ENCODE data around the gene CCNK.

CCNK gene

DNA sequence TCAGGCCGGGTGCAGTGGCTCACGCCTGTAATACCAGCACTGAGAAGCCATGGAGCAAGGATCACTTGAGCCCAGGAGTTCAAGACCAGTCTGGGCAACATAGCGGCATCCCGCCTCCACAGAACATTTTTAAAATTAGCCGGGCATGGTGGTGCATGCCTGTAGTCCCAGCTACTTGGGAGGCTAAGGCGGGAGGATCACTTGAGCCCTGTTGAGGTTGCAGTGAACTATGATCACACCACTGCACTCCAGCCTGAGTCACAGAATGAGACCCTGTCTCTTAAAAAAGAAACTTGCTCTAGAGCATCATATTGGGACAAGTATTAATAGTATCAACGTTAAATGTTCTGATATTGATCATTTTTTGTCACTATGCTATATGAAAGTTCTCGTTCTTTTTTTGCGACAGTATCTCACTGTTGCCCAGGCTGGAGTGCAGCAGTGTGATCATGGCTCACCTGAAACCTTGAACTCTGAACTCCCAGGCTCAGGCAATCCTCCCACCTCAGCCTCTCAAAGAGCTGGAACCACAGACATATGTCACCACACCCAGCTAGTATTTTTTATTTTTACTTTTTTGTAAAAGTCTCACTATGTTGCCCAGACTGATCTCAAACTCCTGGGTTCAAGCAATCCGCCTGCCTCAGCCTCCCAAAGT lies 75.1 kb downstream of the CCNK start:
- in situ Hi-C loops (cut with MboI; ENCODE audit: low sequenced_read_pairs, unreplicated experiment) = no loop called here
- no peak for TF ChIP-seq CTCF (IDR thresholded peaks at IDR 0.05; ENCODE audit: borderline replicate concordance, control extremely low read depth, extremely low read depth, insufficient read depth, missing control alignments)
- no peak for DNase-seq (ENCODE audit: low spot score)

GRCh38 chr14:99559286-99559990 lies 78.2 kb downstream of the CCNK start:
- DNase-seq (ENCODE audit: low spot score) = no peak
- no peak for TF ChIP-seq CTCF (IDR thresholded peaks at IDR 0.05; ENCODE audit: borderline replicate concordance, control extremely low read depth, extremely low read depth, insufficient read depth, missing control alignments)
- in situ Hi-C loops (cut with MboI; ENCODE audit: low sequenced_read_pairs, unreplicated experiment) = no loop called here

- no peak for TF ChIP-seq CTCF (IDR thresholded peaks at IDR 0.05; ENCODE audit: borderline replicate concordance, control extremely low read depth, extremely low read depth, insufficient read depth, missing control alignments)
- in situ Hi-C loops (cut with MboI; ENCODE audit: low sequenced_read_pairs, unreplicated experiment) = no loop called here
- no peak for DNase-seq (ENCODE audit: low spot score)
Observed at GRCh38 chr14:99560403-99560802, 79.2 kb downstream of the CCNK start.

GRCh38 chr14:99560922-99561683 lies 79.9 kb downstream of the CCNK start:
- TF ChIP-seq CTCF (IDR thresholded peaks at IDR 0.05; ENCODE audit: borderline replicate concordance, control extremely low read depth, extremely low read depth, insufficient read depth, missing control alignments) = no peak
- in situ Hi-C loops (cut with MboI; ENCODE audit: low sequenced_read_pairs, unreplicated experiment) = no loop called here
- DNase-seq (ENCODE audit: low spot score) = no peak

DNA sequence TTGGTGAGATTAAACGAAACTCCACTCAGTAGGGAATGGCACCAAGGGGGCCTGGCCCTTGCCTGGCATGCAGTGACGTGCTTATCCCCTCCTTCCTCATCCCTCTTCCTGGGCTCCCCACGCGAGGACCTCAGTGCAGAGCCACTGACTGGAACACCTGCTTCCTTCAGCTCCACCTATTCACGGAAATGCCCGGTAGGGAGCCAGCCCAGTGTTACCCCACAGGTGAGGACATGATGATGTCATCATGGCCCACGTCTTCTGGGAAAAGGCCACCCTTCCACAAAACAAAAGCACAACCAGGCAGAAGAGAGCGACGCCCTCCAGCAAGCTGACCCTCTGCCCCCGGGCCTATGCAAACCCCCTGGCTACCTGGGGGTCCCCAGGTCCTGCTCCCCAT lies 80.7 kb downstream of the CCNK start:
- in situ Hi-C loops (cut with MboI; ENCODE audit: low sequenced_read_pairs, unreplicated experiment) = no loop called here
- TF ChIP-seq CTCF (IDR thresholded peaks at IDR 0.05; ENCODE audit: borderline replicate concordance, control extremely low read depth, extremely low read depth, insufficient read depth, missing control alignments) = no peak
- no peak for DNase-seq (ENCODE audit: low spot score)

Data from GM13976 (cell line).